Measurements from ENCODE around the gene CSF1R.

CSF1R gene

GRCh38 chr5:150101023-150101422, 14.7 kb upstream of the CSF1R start:
- Histone ChIP-seq H3K4me3 (ENCODE audit: low read length) (no peak overlapping the region), H3K36me3 (ENCODE audit: control insufficient read depth, low read length) (no peaks in the 10 kb centered on the region), H3K27ac (ENCODE audit: low read depth, low read length) (no peak overlapping the region), H3K79me2 (ENCODE audit: control insufficient read depth, low read length) (no peaks in the 10 kb centered on the region), H3K9me3 (ENCODE audit: control insufficient read depth, insufficient read depth, low read length) (no peaks in the 10 kb centered on the region), H4K20me1 (ENCODE audit: control insufficient read depth, insufficient read depth, low read depth, low read length) (no peaks in the 10 kb centered on the region), H3K27me3 (ENCODE audit: control insufficient read depth, low read length) (0 out of 2 replicates have a peak, but pooled peaks cover 3% of the 10 kb centered on the region), H3F3A (ENCODE audit: control insufficient read depth, insufficient read depth) (no peaks in the 10 kb centered on the region), H3K4me2 (ENCODE audit: low read length) (no peak overlapping the region), H3K4me1 (ENCODE audit: control insufficient read depth, low read length) (no peaks in the 10 kb centered on the region), H3K9me2 (replicated peaks; ENCODE audit: control insufficient read depth, low read length) (no peaks in the 10 kb centered on the region)
- TF ChIP-seq EZH2phosphoT487 (IDR thresholded peaks at IDR 0.05; ENCODE audit: borderline replicate concordance, low read length): no peak
- TF ChIP-seq CTCF (IDR thresholded peaks at IDR 0.05; ENCODE audit: low read depth, low read length, poor library complexity, severe bottlenecking): no peak

- TF ChIP-seq EZH2phosphoT487 (IDR thresholded peaks at IDR 0.05; ENCODE audit: borderline replicate concordance, low read length): no peak
- no peak for TF ChIP-seq CTCF (IDR thresholded peaks at IDR 0.05; ENCODE audit: low read depth, low read length, poor library complexity, severe bottlenecking)
- Histone ChIP-seq H3K4me3 (ENCODE audit: low read length) (no peak overlapping the region), H3K9me2 (replicated peaks; ENCODE audit: control insufficient read depth, low read length) (no peaks in the 10 kb centered on the region), H3K79me2 (ENCODE audit: control insufficient read depth, low read length) (no peaks in the 10 kb centered on the region), H3K36me3 (ENCODE audit: control insufficient read depth, low read length) (no peaks in the 10 kb centered on the region), H3K27me3 (ENCODE audit: control insufficient read depth, low read length) (peaks cover 8% of the 10 kb centered on the region; the same call in 1 of the 2 replicates), H3F3A (ENCODE audit: control insufficient read depth, insufficient read depth) (no peaks in the 10 kb centered on the region), H3K4me1 (ENCODE audit: control insufficient read depth, low read length) (no peaks in the 10 kb centered on the region), H3K27ac (ENCODE audit: low read depth, low read length) (no peak overlapping the region), H4K20me1 (ENCODE audit: control insufficient read depth, insufficient read depth, low read depth, low read length) (no peaks in the 10 kb centered on the region), H3K9me3 (ENCODE audit: control insufficient read depth, insufficient read depth, low read length) (no peaks in the 10 kb centered on the region), H3K4me2 (ENCODE audit: low read length) (no peak overlapping the region)
These were observed 10.8 kb upstream of the CSF1R start for GRCh38 chr5:150097152-150097551.

GRCh38 chr5:150092159-150092787, 5.9 kb upstream of the CSF1R start:
- H3K4me2 ChIP-seq (ENCODE audit: low read length): no peak overlapping the region
- no peaks in the 10 kb centered on the region for H3K9me2 ChIP-seq (replicated peaks; ENCODE audit: control insufficient read depth, low read length)
- no peaks in the 10 kb centered on the region for H3K9me3 ChIP-seq (ENCODE audit: control insufficient read depth, insufficient read depth, low read length)
- no peaks in the 10 kb centered on the region for H3F3A ChIP-seq (ENCODE audit: control insufficient read depth, insufficient read depth)
- no peaks in the 10 kb centered on the region for H3K79me2 ChIP-seq (ENCODE audit: control insufficient read depth, low read length)
- peaks cover 21% of the 10 kb centered on the region for H3K27me3 ChIP-seq (ENCODE audit: control insufficient read depth, low read length)
- H3K27ac ChIP-seq (ENCODE audit: low read depth, low read length): no peak overlapping the region
- peaks cover 4% of the 10 kb centered on the region for H3K4me1 ChIP-seq (ENCODE audit: control insufficient read depth, low read length)
- H3K4me3 ChIP-seq (ENCODE audit: low read length): no peak overlapping the region
- H4K20me1 ChIP-seq (ENCODE audit: control insufficient read depth, insufficient read depth, low read depth, low read length): no peaks in the 10 kb centered on the region
- TF ChIP-seq EZH2phosphoT487 (IDR thresholded peaks at IDR 0.05; ENCODE audit: borderline replicate concordance, low read length) (no peak), CTCF (IDR thresholded peaks at IDR 0.05; ENCODE audit: low read depth, low read length, poor library complexity, severe bottlenecking) (no peak)
- H3K36me3 ChIP-seq (ENCODE audit: control insufficient read depth, low read length): no peaks in the 10 kb centered on the region

Measured in DOHH2 (cell line).